Subcutaneous adipose tissue (tissue), 4 donors: ENCODE measurements around the gene URB1. TPM values are rescaled to one million over a fixed set of nuclear protein-coding genes. Genes with fewer than 3 reads are reported as not detected.

Experiments used
- CTCF ChIP-seq: fragments of 450-650 bp; IDR thresholded peaks from one replicate; pipeline ENCODE4 v1.5.1; 2016; ENCODE audit warnings: low read depth, mild to moderate bottlenecking, control low read depth, antibody characterized with exemption, moderate library complexity
- total RNA-seq, 4 donors: library from RNA; depleted of rRNA; stranded (reverse); fragments of >200 nt; gene quantifications; one replicate each; pipeline ENCODE4 v1.1.0, GENCODE V29; 2016

The URB1 gene
- total RNA-seq, 4 donors from 2014 or later, result 9.3 to 18.6 (median 14.2) TPM

GRCh38 chr21:32424674-32425073 lies 31.9 kb upstream of the URB1 start:
- no peak for TF ChIP-seq CTCF

- TF ChIP-seq CTCF, result no peak
Measured at GRCh38 chr21:32424191-32424535, 31.4 kb upstream of the URB1 start.

GRCh38 chr21:32423320-32424190 lies 30.7 kb upstream of the URB1 start:
- no peak for TF ChIP-seq CTCF

GRCh38 chr21:32422064-32422463 lies 29.3 kb upstream of the URB1 start:
- no peak for TF ChIP-seq CTCF

- no peak for TF ChIP-seq CTCF
Measured at GRCh38 chr21:32418146-32418545, 25.3 kb upstream of the URB1 start.

- no peak for TF ChIP-seq CTCF
Measured at GRCh38 chr21:32415451-32416398, 22.9 kb upstream of the URB1 start.

GRCh38 chr21:32414579-32415358 lies 22.0 kb upstream of the URB1 start:
- no peak for TF ChIP-seq CTCF
